Activated CD4-positive, alpha-beta T cell treated with anti-CD3 and anti-CD28 coated beads for 36 hours (primary cell): Measurements from ENCODE around the gene FCGR3A. TPM values are rescaled to one million over a fixed set of nuclear protein-coding genes. Genes with fewer than 3 reads are reported as not detected.
"Not testable (repeated sequence)": the region's sequence is repeated elsewhere in the genome, so short reads cannot be mapped to it uniquely, and the experiment has no call there.

Experiments
- ATAC-seq: fragments of 200-7000 bp; cut with Tn5 transposase; one replicate; pipeline ENCODE4 v1.10.0; 2021; ENCODE audit warnings: mild to moderate bottlenecking, moderate library complexity
- CTCF ChIA-PET: fragments of 350-600 bp; sonication (Branson Sonifier 250); formaldehyde crosslinking; loops from one replicate; lab custom pipeline; 2021; ENCODE audit warnings: antibody characterized with exemption; lab: Charles Lee
- POLR2A ChIA-PET: fragments of 350-600 bp; sonication (Branson Sonifier 250); formaldehyde crosslinking; loops from one replicate; lab custom pipeline; 2021; ENCODE audit warnings: antibody characterized with exemption, inconsistent platforms; lab: Charles Lee
- DNase-seq: peaks from one replicate; pipeline ENCODE4 v3.0.0-alpha.2; 2020
- H3K27ac Mint-ChIP-seq: one replicate; pipeline ENCODE4 v1.8.0; 2021; ENCODE audit warnings: mixed read lengths
- H3K27me3 Mint-ChIP-seq: one replicate; pipeline ENCODE4 v1.8.0; 2021; ENCODE audit warnings: mixed read lengths
- H3K36me3 Mint-ChIP-seq: one replicate; pipeline ENCODE4 v1.8.0; 2021; ENCODE audit warnings: low read depth, mixed read lengths
- H3K4me1 Mint-ChIP-seq: one replicate; pipeline ENCODE4 v1.8.0; 2021; ENCODE audit warnings: mixed read lengths
- H3K4me3 Mint-ChIP-seq: one replicate; pipeline ENCODE4 v1.8.0; 2021; ENCODE audit warnings: mild to moderate bottlenecking, moderate library complexity, mixed read lengths
- H3K9me3 Mint-ChIP-seq: one replicate; pipeline ENCODE4 v1.8.0; 2021; ENCODE audit warnings: low read depth, mixed read lengths
- intact Hi-C, 2 experiments: fragments of 100-400 bp; cut with DNase I in 1 of 2; cut with micrococcal nuclease in 1 of 2; formaldehyde crosslinking; loops; one replicate each; pipeline versions ENCODE4 v1.14.2 to v1.15.1; 2022 to 2024; cut with DNase I, micrococcal nuclease
- total RNA-seq, 2 experiments: library from RNA; stranded (reverse); gene quantifications; one replicate each; pipeline ENCODE4 v1.2.3, GENCODE V29; 2021

Gene FCGR3A
- total RNA-seq, 2 experiments from 2014 or later = not detected

DNA sequence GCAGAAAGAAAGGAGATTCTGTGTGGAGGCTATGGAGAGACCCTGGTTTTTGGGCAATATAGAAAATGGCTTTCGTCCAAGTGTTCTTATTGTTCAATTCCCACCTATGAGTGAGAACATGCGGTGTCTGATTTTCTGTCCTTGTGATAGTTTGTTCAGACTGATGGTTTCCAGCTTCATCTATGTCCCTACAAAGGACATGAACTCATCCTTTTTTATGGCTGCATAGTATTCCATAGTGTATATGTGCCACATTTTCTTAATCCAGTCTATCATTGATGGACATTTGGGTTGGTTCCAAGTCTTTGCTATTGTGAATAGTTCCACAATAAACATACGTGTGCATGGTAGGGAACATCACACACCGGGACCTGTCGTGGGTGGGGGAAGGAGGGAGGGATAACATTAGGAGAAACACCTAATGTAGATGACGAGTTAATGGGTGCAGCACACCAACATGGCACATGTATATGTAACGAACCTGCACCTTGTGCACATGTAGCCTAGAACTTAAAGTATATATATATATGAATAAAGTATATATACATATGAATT, 10.6 kb downstream of the FCGR3A start:
- intact Hi-C loops, H3K9me3 Mint-ChIP-seq, ATAC-seq, H3K27ac Mint-ChIP-seq, H3K36me3 Mint-ChIP-seq, H3K27me3 Mint-ChIP-seq, H3K4me3 Mint-ChIP-seq, DNase-seq: not testable (repeated sequence)
- peaks cover 42% of the 10 kb centered on the region for H3K4me1 Mint-ChIP-seq
- CTCF ChIA-PET = interaction anchor here (0.7 to 1.3 kb wide), 3 partner anchors 8 to 200 kb away, joined by 3 to 6 read pairs (median 4); no protein-coding TSS in a partner anchor
- POLR2A ChIA-PET = interaction anchor here (1.1 kb wide), 1 partner anchor 8 kb away, joined by 3 read pairs; no protein-coding TSS in a partner anchor

DNA sequence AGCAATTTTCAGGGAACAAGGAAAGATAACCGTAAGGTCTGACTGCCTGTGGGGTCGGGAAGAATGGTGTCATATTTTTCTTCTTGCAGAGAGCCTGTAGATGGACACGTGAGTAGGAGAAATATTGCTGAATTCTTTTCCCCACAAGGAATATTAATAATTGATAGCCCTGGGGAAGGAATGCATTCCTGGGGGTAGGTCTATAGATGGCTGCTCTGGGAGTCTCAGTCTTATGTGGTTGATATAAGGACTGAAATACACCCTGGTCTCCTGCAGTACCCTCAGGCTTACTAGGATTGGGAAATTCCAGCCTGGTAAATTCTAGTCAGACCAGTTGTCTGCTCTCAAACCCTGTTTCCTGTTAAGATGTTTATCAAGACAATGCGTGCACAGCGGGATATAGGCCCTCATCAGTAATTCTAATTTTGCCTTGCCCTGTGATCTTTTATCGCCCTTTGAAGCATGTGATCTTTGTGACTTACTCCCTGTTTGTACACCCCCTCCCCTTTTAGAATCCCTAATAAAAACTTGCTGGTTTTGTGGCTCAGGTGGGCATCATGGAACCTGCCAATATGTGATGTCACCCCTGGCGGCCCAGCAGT, 12.4 kb downstream of the FCGR3A start:
- H3K9me3 Mint-ChIP-seq, POLR2A ChIA-PET, H3K27ac Mint-ChIP-seq, DNase-seq, CTCF ChIA-PET, ATAC-seq, H3K27me3 Mint-ChIP-seq, intact Hi-C loops, H3K4me3 Mint-ChIP-seq, H3K36me3 Mint-ChIP-seq: not testable (repeated sequence)
- peaks cover 28% of the 10 kb centered on the region for H3K4me1 Mint-ChIP-seq

DNA sequence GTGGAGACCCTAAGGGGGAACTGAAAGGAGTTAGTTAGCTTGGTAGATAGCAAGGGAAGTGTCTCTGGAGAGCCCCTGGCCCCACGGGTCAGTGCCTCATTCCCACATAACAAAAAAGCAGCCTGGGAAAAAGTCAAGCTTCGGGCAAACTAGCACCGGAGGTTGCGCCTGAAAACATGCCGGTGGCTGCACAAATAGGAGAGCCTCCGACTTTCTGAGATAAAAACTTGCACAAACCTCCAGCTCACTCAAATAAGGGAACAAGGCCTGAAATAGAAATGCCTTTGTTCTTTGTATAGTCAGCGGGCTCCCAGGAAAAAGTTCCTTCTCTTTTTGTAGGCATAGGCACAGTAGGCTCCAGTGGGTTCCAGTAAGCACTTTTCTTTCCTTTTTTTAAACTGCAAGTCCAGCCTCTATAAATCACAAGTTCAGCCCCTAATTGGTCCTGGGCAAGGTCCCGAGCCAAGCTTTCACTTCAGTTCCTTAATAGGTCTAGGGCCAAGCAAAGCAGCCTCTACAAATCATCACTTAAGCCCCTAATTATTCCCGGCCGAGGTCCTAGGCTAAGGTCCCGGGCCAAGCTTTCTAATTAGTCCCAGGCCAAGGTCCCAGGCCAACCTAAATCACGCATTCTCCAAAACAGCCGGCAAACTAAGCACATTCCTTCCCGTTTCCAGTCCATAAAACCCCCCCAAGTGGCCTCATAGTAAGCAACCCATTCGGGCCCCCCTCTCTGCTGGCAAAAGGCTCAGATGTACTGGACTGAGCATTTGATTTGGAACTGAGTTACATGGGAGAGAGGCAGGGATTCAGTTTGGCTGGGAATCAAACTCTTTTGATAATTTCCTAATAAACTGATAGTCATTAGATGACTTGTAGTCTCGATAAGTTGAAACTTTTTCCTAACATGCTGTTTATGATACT, 16.7 kb downstream of the FCGR3A start:
- intact Hi-C loops, H3K9me3 Mint-ChIP-seq, H3K4me1 Mint-ChIP-seq, H3K27me3 Mint-ChIP-seq, H3K27ac Mint-ChIP-seq, H3K36me3 Mint-ChIP-seq, ATAC-seq, DNase-seq, CTCF ChIA-PET, H3K4me3 Mint-ChIP-seq, POLR2A ChIA-PET: not testable (repeated sequence)

DNA sequence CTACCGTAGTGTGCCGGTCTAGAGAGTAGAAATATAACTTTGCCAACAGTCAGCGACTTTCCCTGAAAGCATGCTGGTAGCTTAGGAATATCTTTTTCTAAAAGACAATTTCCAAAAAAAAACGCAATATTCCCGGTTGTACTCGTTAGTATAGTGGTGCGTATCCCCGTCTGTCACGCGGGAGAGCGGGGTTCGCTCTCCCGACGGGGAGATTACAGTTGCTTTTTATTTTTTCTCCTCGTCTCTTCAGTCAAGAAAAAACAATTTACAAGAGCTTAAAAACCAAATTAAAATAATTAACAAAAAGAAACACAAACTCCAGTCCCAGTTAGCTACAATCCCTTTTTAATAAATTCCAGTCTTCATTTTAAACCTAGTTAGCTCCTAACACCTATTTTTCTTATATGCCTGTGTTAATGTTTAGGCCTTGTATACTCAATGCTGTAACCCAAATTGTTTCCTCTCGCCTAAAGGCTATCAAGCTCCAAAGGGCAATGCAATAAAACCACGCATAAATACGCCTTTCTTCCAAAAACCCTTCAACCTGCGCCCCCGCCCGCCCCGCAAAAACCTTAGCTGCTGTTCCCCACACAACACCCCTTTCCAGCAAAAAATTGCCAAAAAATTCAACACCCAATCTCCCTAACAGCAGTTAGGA, 17.5 kb downstream of the FCGR3A start:
- DNase-seq (no peak), ATAC-seq (no peak)
- intact Hi-C loops = loop anchor here (1.0 kb wide), 2 partner anchors 8 to 80 kb away; no protein-coding TSS in a partner anchor
- H3K27ac Mint-ChIP-seq = no peak overlapping the region
- H3K36me3 Mint-ChIP-seq = peaks cover 2% of the 10 kb centered on the region
- H3K27me3 Mint-ChIP-seq = no peaks in the 10 kb centered on the region
- H3K4me3 Mint-ChIP-seq = no peak overlapping the region
- no peaks in the 10 kb centered on the region for H3K9me3 Mint-ChIP-seq
- ChIA-PET POLR2A (no interaction called here), CTCF (no interaction called here)
- peaks cover 5% of the 10 kb centered on the region for H3K4me1 Mint-ChIP-seq

GRCh38 chr1:161530671-161531641, 18.7 kb downstream of the FCGR3A start:
- ATAC-seq (peak; percentile 84), DNase-seq (peak; percentile 94)
- not testable (repeated sequence) for H3K36me3 Mint-ChIP-seq, H3K9me3 Mint-ChIP-seq, H3K27me3 Mint-ChIP-seq, H3K4me1 Mint-ChIP-seq
- CTCF ChIA-PET = interaction anchor here (1.3 kb wide), 1 partner anchor 9 kb away, joined by 4 read pairs; no protein-coding TSS in a partner anchor
- intact Hi-C loops = loop anchor here (1.0 kb wide), 2 partner anchors 9 to 81 kb away; no protein-coding TSS in a partner anchor
- peak overlapping the region; percentile 84 for H3K4me3 Mint-ChIP-seq
- POLR2A ChIA-PET = interaction anchor here (0.6 to 0.8 kb wide), 2 partner anchors 9 to 432 kb away, joined by 3 to 4 read pairs; no protein-coding TSS in a partner anchor
- peak overlapping the region; percentile 94 for H3K27ac Mint-ChIP-seq

DNA sequence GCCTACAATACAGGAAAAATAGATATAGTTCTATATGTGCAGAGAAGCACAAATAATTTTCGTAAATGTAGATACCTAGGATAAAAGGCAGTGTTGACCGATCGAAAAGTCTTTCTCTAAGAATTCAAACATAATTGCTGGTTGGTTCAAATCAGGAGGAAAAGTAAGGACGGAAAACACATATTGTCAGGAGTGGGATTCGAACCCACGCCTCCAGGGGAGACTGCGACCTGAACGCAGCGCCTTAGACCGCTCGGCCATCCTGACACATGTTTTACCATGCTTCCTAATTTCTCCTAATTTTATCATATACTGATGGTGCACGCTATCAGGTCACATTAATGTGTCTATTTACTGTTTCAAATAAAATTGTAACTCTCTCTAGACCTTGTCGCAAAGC, 19.5 kb downstream of the FCGR3A start:
- ChIA-PET POLR2A (interaction anchor here (0.8 kb wide), 1 partner anchor 10 kb away, joined by 3 read pairs; no protein-coding TSS in a partner anchor), CTCF (interaction anchor here (0.6 to 1.3 kb wide), 2 partner anchors 9 to 122 kb away, joined by 3 to 4 read pairs; no protein-coding TSS in a partner anchor)
- intact Hi-C loops, H3K4me1 Mint-ChIP-seq, H3K9me3 Mint-ChIP-seq, H3K27me3 Mint-ChIP-seq, H3K36me3 Mint-ChIP-seq: not testable (repeated sequence)
- ATAC-seq (peak; percentile 48), DNase-seq (peak; percentile 80)
- Mint-ChIP-seq H3K27ac (peak overlapping the region; percentile 94), H3K4me3 (peak overlapping the region; percentile 84)

DNA sequence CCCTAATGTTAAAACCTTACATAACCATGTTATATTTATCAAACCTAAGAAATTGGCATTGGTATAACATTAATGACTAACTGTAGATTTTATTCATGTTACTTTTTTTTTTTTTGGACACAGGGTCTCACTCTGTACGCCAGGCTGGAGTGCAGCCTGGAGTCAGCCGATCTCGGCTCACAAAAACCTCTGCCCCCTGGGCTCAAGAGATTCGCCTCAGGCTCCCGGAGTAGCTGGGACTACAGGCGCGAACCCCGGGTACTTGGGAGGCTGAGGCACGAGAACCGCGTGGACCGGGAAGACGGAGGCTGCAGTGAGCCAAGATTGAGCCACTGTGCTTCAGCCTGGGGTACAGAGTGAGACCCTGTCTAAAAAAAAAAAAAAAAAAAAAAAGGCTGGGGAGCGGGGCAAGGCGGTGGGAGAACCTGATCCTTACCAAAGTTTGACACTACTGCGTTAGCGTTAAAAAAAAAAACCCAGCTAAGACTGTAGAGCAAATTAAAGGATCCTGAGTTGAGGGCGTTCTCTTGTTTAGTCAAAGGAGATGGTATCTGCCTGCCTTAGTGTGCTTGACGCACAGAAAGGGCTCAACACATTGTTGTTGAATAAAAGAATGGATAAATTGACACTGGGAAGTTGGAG, 20.0 kb downstream of the FCGR3A start:
- H3K9me3 Mint-ChIP-seq, H3K4me1 Mint-ChIP-seq, POLR2A ChIA-PET, H3K27me3 Mint-ChIP-seq, ATAC-seq, intact Hi-C loops, H3K36me3 Mint-ChIP-seq, DNase-seq: not testable (repeated sequence)
- peak overlapping the region; percentile 94 for H3K27ac Mint-ChIP-seq
- peak overlapping the region; percentile 84 for H3K4me3 Mint-ChIP-seq
- CTCF ChIA-PET = interaction anchor here (0.6 kb wide), 1 partner anchor 121 kb away, joined by 3 read pairs; no protein-coding TSS in a partner anchor

DNA sequence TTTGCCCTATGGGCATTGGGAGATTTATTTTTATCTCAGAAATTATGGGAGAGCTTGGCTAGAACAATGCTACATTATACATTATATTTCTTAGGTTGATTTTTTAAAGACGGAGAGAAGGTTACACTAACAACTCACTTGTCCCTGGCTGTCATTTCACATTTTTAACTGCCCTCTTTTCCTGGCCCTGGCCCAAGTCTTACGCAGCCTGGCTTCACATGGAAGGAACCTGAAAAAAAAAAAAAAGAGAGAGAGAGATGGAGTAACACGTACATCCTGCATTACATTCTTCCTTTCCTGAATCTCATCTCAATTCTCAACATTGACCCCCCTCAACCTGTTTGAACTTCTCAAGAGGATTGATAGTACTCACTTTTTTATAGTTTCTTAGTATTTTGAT, 21.1 kb downstream of the FCGR3A start:
- POLR2A ChIA-PET = interaction anchor here (0.7 kb wide), 1 partner anchor 82 kb away, joined by 6 read pairs; no protein-coding TSS in a partner anchor
- H3K27me3 Mint-ChIP-seq, intact Hi-C loops, ATAC-seq, H3K9me3 Mint-ChIP-seq, CTCF ChIA-PET, H3K27ac Mint-ChIP-seq, H3K4me3 Mint-ChIP-seq, DNase-seq, H3K36me3 Mint-ChIP-seq: not testable (repeated sequence)
- H3K4me1 Mint-ChIP-seq = peaks cover 12% of the 10 kb centered on the region

DNA sequence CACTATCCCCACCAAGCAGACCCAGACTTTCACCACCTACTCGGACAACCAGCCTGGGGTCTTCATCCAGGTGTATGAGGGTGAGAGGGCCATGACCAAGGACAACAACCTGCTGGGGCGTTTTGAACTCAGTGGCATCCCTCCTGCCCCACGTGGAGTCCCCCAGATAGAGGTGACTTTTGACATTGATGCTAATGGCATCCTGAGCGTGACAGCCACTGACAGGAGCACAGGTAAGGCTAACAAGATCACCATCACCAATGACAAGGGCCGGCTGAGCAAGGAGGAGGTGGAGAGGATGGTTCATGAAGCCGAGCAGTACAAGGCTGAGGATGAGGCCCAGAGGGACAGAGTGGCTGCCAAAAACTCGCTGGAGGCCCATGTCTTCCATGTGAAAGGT, 23.7 kb downstream of the FCGR3A start:
- intact Hi-C loops, H3K36me3 Mint-ChIP-seq, H3K4me1 Mint-ChIP-seq, DNase-seq, H3K27ac Mint-ChIP-seq, ATAC-seq, CTCF ChIA-PET, POLR2A ChIA-PET, H3K27me3 Mint-ChIP-seq, H3K4me3 Mint-ChIP-seq, H3K9me3 Mint-ChIP-seq: not testable (repeated sequence)

DNA sequence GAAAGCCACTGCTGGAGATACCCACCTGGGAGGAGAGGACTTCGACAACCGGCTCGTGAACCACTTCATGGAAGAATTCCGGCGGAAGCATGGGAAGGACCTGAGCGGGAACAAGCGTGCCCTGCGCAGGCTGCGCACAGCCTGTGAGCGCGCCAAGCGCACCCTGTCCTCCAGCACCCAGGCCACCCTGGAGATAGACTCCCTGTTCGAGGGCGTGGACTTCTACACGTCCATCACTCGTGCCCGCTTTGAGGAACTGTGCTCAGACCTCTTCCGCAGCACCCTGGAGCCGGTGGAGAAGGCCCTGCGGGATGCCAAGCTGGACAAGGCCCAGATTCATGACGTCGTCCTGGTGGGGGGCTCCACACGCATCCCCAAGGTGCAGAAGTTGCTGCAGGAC, 24.3 kb downstream of the FCGR3A start:
- peak overlapping the region; percentile 57 for H3K4me3 Mint-ChIP-seq
- DNase-seq, H3K27ac Mint-ChIP-seq, H3K9me3 Mint-ChIP-seq, H3K4me1 Mint-ChIP-seq, ATAC-seq, CTCF ChIA-PET, H3K27me3 Mint-ChIP-seq, H3K36me3 Mint-ChIP-seq, POLR2A ChIA-PET, intact Hi-C loops: not testable (repeated sequence)
